PC-9 (cell line): Measurements from ENCODE around the gene FGF19. TPM values are rescaled to one million over a fixed set of nuclear protein-coding genes. Genes with fewer than 3 reads are reported as not detected.

Experiments used
- BruUV-seq: library from RNA; stranded (reverse); fragments of 400-500 nt; replicated peaks from 2 replicates; lab custom pipeline; 2021; lab: Mats Ljungman, UMichigan
- CTCF ChIA-PET: fragments of 300-600 bp; sonication (Branson Sonifier 250); formaldehyde crosslinking; loops from one replicate; lab custom pipeline; 2022; ENCODE audit warnings: antibody characterized with exemption; lab: Charles Lee
- POLR2A ChIA-PET: fragments of 300-600 bp; sonication (Branson Sonifier 250); formaldehyde crosslinking; loops from one replicate; lab custom pipeline; 2022; ENCODE audit warnings: antibody characterized with exemption; ENCODE audit not compliant: unreplicated experiment; lab: Charles Lee
- DNase-seq, 2 experiments: peaks; one replicate each; pipeline versions ENCODE4 v3.0.0 to v3.0.0-alpha.2; 2015 to 2022; ENCODE audit warnings: mixed read lengths in 1 of 2
- H2AFZ ChIP-seq: fragments of 200-600 bp; sonication (generic); 2 replicates; pipeline ENCODE4 v1.8.1; 2017; ENCODE audit warnings: antibody characterized with exemption
- H3F3A ChIP-seq: fragments of 200-600 bp; sonication (generic); 2 replicates; pipeline ENCODE4 v1.8.1; 2017; ENCODE audit warnings: antibody characterized with exemption, mild to moderate bottlenecking, low read depth; ENCODE audit not compliant: insufficient read depth
- H3K27ac ChIP-seq: fragments of 200-600 bp; sonication (generic); 2 replicates; pipeline ENCODE4 v1.6.1; 2016; ENCODE audit warnings: mixed run types
- H3K27me3 ChIP-seq: fragments of 200-600 bp; sonication (generic); 2 replicates; pipeline ENCODE4 v1.6.1; 2016; ENCODE audit warnings: low read depth, mixed run types; ENCODE audit not compliant: insufficient read depth
- H3K36me3 ChIP-seq: fragments of 200-600 bp; sonication (generic); 2 replicates; pipeline ENCODE4 v1.6.1; 2016; ENCODE audit warnings: low read depth, mixed run types
- H3K4me1 ChIP-seq: fragments of 200-600 bp; sonication (generic); replicated peaks from 2 replicates; pipeline ENCODE4 v1.6.1; 2016; ENCODE audit warnings: mixed run types; ENCODE audit not compliant: insufficient read depth
- H3K4me2 ChIP-seq: fragments of 200-600 bp; sonication (generic); 2 replicates; pipeline ENCODE4 v1.6.1; 2017; ENCODE audit warnings: mixed run types
- H3K4me3 ChIP-seq: fragments of 200-600 bp; sonication (generic); 2 replicates; pipeline ENCODE4 v1.6.1; 2016; ENCODE audit warnings: mixed run types
- H3K79me2 ChIP-seq: fragments of 200-600 bp; sonication (generic); 2 replicates; pipeline ENCODE4 v1.6.1; 2017; ENCODE audit warnings: low read depth, mixed run types
- H3K9me2 ChIP-seq: fragments of 200-600 bp; sonication (generic); 2 replicates; pipeline ENCODE4 v1.8.1; 2017; ENCODE audit warnings: mild to moderate bottlenecking; ENCODE audit not compliant: insufficient read depth
- H3K9me3 ChIP-seq: fragments of 200-600 bp; sonication (generic); 2 replicates; pipeline ENCODE4 v1.8.1; 2016; ENCODE audit warnings: low read depth; ENCODE audit not compliant: insufficient read depth
- H4K20me1 ChIP-seq: fragments of 200-600 bp; sonication (generic); 2 replicates; pipeline ENCODE4 v1.8.1; 2017; ENCODE audit not compliant: insufficient read depth
- EZH2 ChIP-seq: fragments of 200-600 bp; sonication (generic); IDR thresholded peaks from 2 replicates; pipeline ENCODE4 v1.8.0; 2017; ENCODE audit warnings: antibody characterized with exemption, low read depth
- intact Hi-C: fragments of 100-400 bp; cut with micrococcal nuclease; formaldehyde crosslinking; loops from one replicate; pipeline ENCODE4 v1.10.0; 2022; ENCODE audit not compliant: unreplicated experiment
- total RNA-seq: library from RNA; stranded (reverse); gene quantifications from 2 replicates; pipeline ENCODE4 v1.2.3, GENCODE V29; 2021
- TF ChIP-seq, protein P1 (sequence below): fragments of 200-600 bp; sonication (generic); conservative IDR thresholded peaks from 2 replicates; pipeline ENCODE4 v1.6.1; 2017; ENCODE audit warnings: mixed run types, antibody characterized with exemption, mild to moderate bottlenecking, moderate library complexity

The FGF19 gene
- total RNA-seq, 1 experiment from 2014 or later: 2.0 TPM

DNA sequence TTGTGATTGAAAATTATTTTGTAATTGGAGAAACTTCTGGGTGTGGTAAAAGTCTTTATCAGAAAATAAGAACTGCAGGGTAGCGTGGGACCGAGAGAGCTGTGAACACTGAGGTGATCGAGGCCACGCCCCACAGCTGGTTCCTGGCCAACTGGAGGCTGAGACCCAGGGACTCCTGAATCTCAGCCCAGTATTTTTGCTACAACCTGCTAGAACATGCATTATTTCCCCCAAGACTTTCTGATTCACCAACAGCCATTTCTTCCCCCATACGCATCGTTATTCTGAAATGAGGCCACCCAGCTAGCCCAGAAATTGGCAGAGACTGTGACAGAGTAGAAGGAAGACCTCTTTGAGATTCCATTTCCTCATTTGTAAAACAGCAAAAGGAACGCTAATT lies 3.4 kb upstream of the FGF19 start:
- no peaks in the 10 kb centered on the region for H4K20me1 ChIP-seq
- no peaks in the 10 kb centered on the region for H3K9me3 ChIP-seq
- DNase-seq: no peak
- no peak for TF ChIP-seq EZH2
- TF ChIP-seq, protein P1, sequence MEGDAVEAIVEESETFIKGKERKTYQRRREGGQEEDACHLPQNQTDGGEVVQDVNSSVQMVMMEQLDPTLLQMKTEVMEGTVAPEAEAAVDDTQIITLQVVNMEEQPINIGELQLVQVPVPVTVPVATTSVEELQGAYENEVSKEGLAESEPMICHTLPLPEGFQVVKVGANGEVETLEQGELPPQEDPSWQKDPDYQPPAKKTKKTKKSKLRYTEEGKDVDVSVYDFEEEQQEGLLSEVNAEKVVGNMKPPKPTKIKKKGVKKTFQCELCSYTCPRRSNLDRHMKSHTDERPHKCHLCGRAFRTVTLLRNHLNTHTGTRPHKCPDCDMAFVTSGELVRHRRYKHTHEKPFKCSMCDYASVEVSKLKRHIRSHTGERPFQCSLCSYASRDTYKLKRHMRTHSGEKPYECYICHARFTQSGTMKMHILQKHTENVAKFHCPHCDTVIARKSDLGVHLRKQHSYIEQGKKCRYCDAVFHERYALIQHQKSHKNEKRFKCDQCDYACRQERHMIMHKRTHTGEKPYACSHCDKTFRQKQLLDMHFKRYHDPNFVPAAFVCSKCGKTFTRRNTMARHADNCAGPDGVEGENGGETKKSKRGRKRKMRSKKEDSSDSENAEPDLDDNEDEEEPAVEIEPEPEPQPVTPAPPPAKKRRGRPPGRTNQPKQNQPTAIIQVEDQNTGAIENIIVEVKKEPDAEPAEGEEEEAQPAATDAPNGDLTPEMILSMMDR: no peak
- no peaks in the 10 kb centered on the region for H3K27me3 ChIP-seq
- H3K27ac ChIP-seq: no peak overlapping the region
- CTCF ChIA-PET: no interaction called here
- POLR2A ChIA-PET: no interaction called here
- H3K4me2 ChIP-seq: no peak overlapping the region
- no peak overlapping the region for H2AFZ ChIP-seq
- no peaks in the 10 kb centered on the region for H3K36me3 ChIP-seq
- H3K4me3 ChIP-seq: no peak overlapping the region
- peaks cover 14% of the 10 kb centered on the region; the same call in 1 of the 2 replicates for H3F3A ChIP-seq
- BruUV-seq: no TSS peak
- no peaks in the 10 kb centered on the region for H3K79me2 ChIP-seq
- H3K4me1 ChIP-seq: 0 out of 2 replicates have a peak, but pooled peaks cover 4% of the 10 kb centered on the region
- intact Hi-C loops: no loop called here
- no peaks in the 10 kb centered on the region for H3K9me2 ChIP-seq

DNA sequence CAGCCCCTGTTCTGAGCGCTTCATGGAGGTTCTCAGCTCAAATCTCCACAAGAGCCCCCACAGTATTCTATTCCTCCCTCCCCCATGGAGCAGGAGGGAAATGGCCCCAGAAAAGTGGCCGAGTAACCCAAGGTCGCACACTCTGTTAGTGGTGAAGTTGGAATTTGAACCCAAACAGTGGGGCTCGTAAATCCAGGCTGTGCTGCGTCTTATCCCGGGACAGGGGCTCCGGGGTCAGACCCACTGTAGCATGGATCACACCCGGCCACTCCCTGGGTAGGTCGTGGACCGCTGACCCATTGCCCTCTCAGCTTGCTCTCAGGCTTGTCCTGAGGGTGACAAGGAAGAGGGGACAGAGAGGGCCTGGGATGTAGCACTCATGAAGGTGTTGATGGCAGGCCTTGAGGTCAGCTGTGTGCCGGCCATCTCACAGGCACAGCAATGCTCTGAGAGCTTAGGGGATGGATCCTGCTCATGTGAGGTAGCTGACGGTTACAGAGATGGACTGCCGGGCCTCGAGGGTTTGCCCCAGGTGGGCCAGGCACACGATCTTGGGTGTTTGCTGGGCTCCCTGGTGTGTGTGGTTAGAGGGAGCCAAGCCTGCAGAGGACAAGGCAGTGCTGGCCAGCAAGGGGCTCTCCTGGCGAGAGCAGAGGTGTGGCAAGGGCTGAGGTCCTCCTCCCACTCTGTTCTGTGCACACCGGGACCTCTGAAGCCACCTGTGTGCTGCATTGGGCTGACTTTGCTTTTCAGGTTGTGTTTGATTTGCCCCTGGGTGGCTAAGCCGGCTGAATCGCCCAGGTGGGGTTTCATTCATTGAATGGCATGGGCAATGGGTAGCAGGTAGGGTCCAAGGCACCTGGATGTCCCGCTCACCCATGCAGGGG lies 2.3 kb upstream of the FGF19 start:
- ChIA-PET POLR2A (interaction anchor here (0.6 kb wide), 1 partner anchor 44 kb away, joined by 3 read pairs; no protein-coding TSS in a partner anchor), CTCF (no interaction called here)
- H3K4me1 ChIP-seq: peaks cover 6% of the 10 kb centered on the region
- H3K9me3 ChIP-seq: no peaks in the 10 kb centered on the region
- no peak for DNase-seq
- peaks cover 18% of the 10 kb centered on the region for H3F3A ChIP-seq
- H3K4me3 ChIP-seq: no peak overlapping the region
- TF ChIP-seq, protein P1: no peak
- TF ChIP-seq EZH2: no peak
- intact Hi-C loops: loop anchor here (2.0 kb wide), 1 partner anchor 183 kb away; no protein-coding TSS in a partner anchor
- no peak overlapping the region for H3K27ac ChIP-seq
- H2AFZ ChIP-seq: no peak overlapping the region
- H3K36me3 ChIP-seq: no peaks in the 10 kb centered on the region
- H3K27me3 ChIP-seq: no peaks in the 10 kb centered on the region
- no TSS peak for BruUV-seq
- no peaks in the 10 kb centered on the region for H4K20me1 ChIP-seq
- H3K9me2 ChIP-seq: no peaks in the 10 kb centered on the region
- H3K79me2 ChIP-seq: no peaks in the 10 kb centered on the region
- H3K4me2 ChIP-seq: no peak overlapping the region

DNA sequence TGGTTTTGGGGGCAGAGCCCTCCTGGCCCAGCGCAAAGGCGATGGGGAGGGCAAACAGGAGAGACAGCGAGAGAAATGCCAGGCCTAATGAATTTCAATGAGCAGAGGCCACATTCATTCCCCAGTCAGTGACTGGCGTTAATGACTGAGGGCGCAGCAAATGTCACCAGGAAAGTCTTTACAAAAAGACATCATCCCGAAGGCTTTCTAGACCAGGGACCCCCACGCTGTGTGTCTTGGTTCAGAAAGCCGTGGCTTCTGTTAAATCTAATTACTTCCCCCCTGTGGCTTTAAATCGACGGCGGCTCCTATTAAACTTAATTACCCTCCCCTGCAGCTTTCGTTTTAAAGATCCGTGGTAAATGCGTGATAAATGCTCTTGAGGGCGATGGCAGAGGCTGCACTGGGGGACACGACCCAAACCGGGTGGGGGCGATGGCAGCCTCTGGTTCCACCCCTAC lies 1.6 kb upstream of the FGF19 start:
- intact Hi-C loops: loop anchor here (2.0 kb wide), 1 partner anchor 183 kb away; no protein-coding TSS in a partner anchor
- Histone ChIP-seq H2AFZ (no peak overlapping the region), H3K4me3 (no peak overlapping the region), H3K79me2 (no peaks in the 10 kb centered on the region), H4K20me1 (no peaks in the 10 kb centered on the region), H3F3A (peaks cover 24% of the 10 kb centered on the region), H3K36me3 (no peaks in the 10 kb centered on the region), H3K4me2 (no peak overlapping the region), H3K9me3 (no peaks in the 10 kb centered on the region), H3K9me2 (no peaks in the 10 kb centered on the region), H3K27ac (no peak overlapping the region), H3K4me1 (peaks cover 14% of the 10 kb centered on the region), H3K27me3 (no peaks in the 10 kb centered on the region)
- ChIA-PET CTCF (interaction anchor here (1.2 kb wide), 1 partner anchor 158 kb away, joined by 4 read pairs; no protein-coding TSS in a partner anchor), POLR2A (no interaction called here)
- TF ChIP-seq, protein P1: no peak
- no peak for TF ChIP-seq EZH2
- BruUV-seq: no TSS peak
- no peak for DNase-seq
